GM19468 (cell line): ENCODE measurements around the gene INTS2.
A peak's percentile ranks its signal among the peaks of the same experiment; 100 is the strongest.
"Not testable (repeated sequence)": the region's sequence is repeated elsewhere in the genome, so short reads cannot be mapped to it uniquely, and the experiment has no call there.

Source experiments
- ATAC-seq: cut with Tn5 transposase; IDR thresholded peaks from one replicate; pipeline ENCODE4 v1.9.1; 2021; ENCODE audit warnings: mild to moderate bottlenecking, moderate library complexity, moderate number of reproducible peaks; ENCODE audit not compliant: unreplicated experiment; ENCODE audit errors: extremely low read depth

INTS2 gene

GRCh38 chr17:61903251-61903650, 24.5 kb downstream of the INTS2 start:
- no peak for ATAC-seq

GRCh38 chr17:61897548-61898180, 30.1 kb downstream of the INTS2 start:
- ATAC-seq = no peak

GRCh38 chr17:61895391-61895790, 32.4 kb downstream of the INTS2 start:
- no peak for ATAC-seq

GRCh38 chr17:61894310-61894709, 33.5 kb downstream of the INTS2 start:
- not testable (repeated sequence) for ATAC-seq

- not testable (repeated sequence) for ATAC-seq
These were observed 40.0 kb downstream of the INTS2 start for GRCh38 chr17:61887733-61888132.

GRCh38 chr17:61885865-61886264, 41.9 kb downstream of the INTS2 start:
- not testable (repeated sequence) for ATAC-seq

- ATAC-seq = no peak
These were observed 42.9 kb downstream of the INTS2 start for GRCh38 chr17:61884864-61885263.

- ATAC-seq = no peak
These were observed 47.1 kb downstream of the INTS2 start for GRCh38 chr17:61880589-61881102.

GRCh38 chr17:61878984-61879612, 48.7 kb downstream of the INTS2 start:
- no peak for ATAC-seq

GRCh38 chr17:61878520-61878919, 49.3 kb downstream of the INTS2 start:
- ATAC-seq = no peak

- ATAC-seq = no peak
These were observed 49.9 kb downstream of the INTS2 start for GRCh38 chr17:61877837-61878236.

- no peak for ATAC-seq
These were observed 52.0 kb downstream of the INTS2 start for GRCh38 chr17:61875804-61876203.

GRCh38 chr17:61875285-61875684, 52.5 kb downstream of the INTS2 start:
- ATAC-seq = no peak

GRCh38 chr17:61874075-61874474, 53.7 kb downstream of the INTS2 start:
- no peak for ATAC-seq

GRCh38 chr17:61872099-61872498, 55.7 kb downstream of the INTS2 start:
- ATAC-seq = no peak

- no peak for ATAC-seq
These were observed 58.6 kb downstream of the INTS2 start for GRCh38 chr17:61869138-61869537.

- ATAC-seq = no peak
These were observed 59.7 kb downstream of the INTS2 start for GRCh38 chr17:61868074-61868473.

- no peak for ATAC-seq
These were observed 60.7 kb downstream of the INTS2 start for GRCh38 chr17:61867033-61867432.

GRCh38 chr17:61863801-61864126, 64.0 kb downstream of the INTS2 start:
- ATAC-seq = no peak

- ATAC-seq = peak; percentile 53
These were observed 64.6 kb downstream of the INTS2 start, which contains the start of gene BRIP1 for GRCh38 chr17:61862975-61863800. BRIP1 (minus strand) TSS chr17:61863528; CDS start chr17:61861539, 1,989 bp downstream.

GRCh38 chr17:61862105-61862574, 65.6 kb downstream of the INTS2 start:
- no peak for ATAC-seq
